IPS-15b (cell line): Measurements from ENCODE around the gene TNNT1.
"Not testable (repeated sequence)": the region's sequence is repeated elsewhere in the genome, so short reads cannot be mapped to it uniquely, and the experiment has no call there.

ENCODE experiments used
- H3K27me3 ChIP-seq: one replicate; pipeline ENCODE4 v1.6.1; 2013; ENCODE audit warnings: low read length; ENCODE audit not compliant: control insufficient read depth, insufficient read depth
- H3K36me3 ChIP-seq: one replicate; pipeline ENCODE4 v1.6.1; 2013; ENCODE audit warnings: low read length; ENCODE audit not compliant: control insufficient read depth, insufficient read depth
- H3K4me1 ChIP-seq: one replicate; pipeline ENCODE4 v1.6.1; 2013; ENCODE audit warnings: mild to moderate bottlenecking, low read length; ENCODE audit not compliant: control insufficient read depth, insufficient read depth
- H3K4me3 ChIP-seq: one replicate; pipeline ENCODE4 v1.5.1; 2013; ENCODE audit warnings: low read depth, low read length
- H3K9ac ChIP-seq: one replicate; pipeline ENCODE4 v1.6.1; 2013; ENCODE audit warnings: low read depth, mild to moderate bottlenecking, low read length
- H3K9me3 ChIP-seq: one replicate; pipeline ENCODE4 v1.6.1; 2013; ENCODE audit warnings: mild to moderate bottlenecking, low read length; ENCODE audit not compliant: control insufficient read depth, insufficient read depth

TNNT1 gene

GRCh38 chr19:55113570-55114039, 35.4 kb downstream of the TNNT1 start:
- Histone ChIP-seq H3K9ac (no peak overlapping the region), H3K4me3 (no peak overlapping the region), H3K27me3 (no peaks in the 10 kb centered on the region), H3K9me3 (no peaks in the 10 kb centered on the region), H3K36me3 (peaks cover 9% of the 10 kb centered on the region), H3K4me1 (no peaks in the 10 kb centered on the region)

GRCh38 chr19:55112777-55113569, 36.0 kb downstream of the TNNT1 start:
- no peaks in the 10 kb centered on the region for H3K9me3 ChIP-seq
- peaks cover 9% of the 10 kb centered on the region for H3K36me3 ChIP-seq
- H3K9ac ChIP-seq: no peak overlapping the region
- H3K4me1 ChIP-seq: no peaks in the 10 kb centered on the region
- no peak overlapping the region for H3K4me3 ChIP-seq
- no peaks in the 10 kb centered on the region for H3K27me3 ChIP-seq

GRCh38 chr19:55112246-55112776, 36.7 kb downstream of the TNNT1 start:
- Histone ChIP-seq H3K9ac (no peak overlapping the region), H3K4me1 (no peaks in the 10 kb centered on the region), H3K4me3 (no peak overlapping the region), H3K36me3 (peaks cover 9% of the 10 kb centered on the region), H3K9me3 (no peaks in the 10 kb centered on the region), H3K27me3 (no peaks in the 10 kb centered on the region)

GRCh38 chr19:55111238-55111831, 37.7 kb downstream of the TNNT1 start:
- peaks cover 9% of the 10 kb centered on the region for H3K36me3 ChIP-seq
- H3K4me3 ChIP-seq: no peak overlapping the region
- H3K9me3 ChIP-seq: no peaks in the 10 kb centered on the region
- H3K27me3 ChIP-seq: no peaks in the 10 kb centered on the region
- H3K4me1 ChIP-seq: no peaks in the 10 kb centered on the region
- no peak overlapping the region for H3K9ac ChIP-seq

GRCh38 chr19:55109527-55110291, 39.3 kb downstream of the TNNT1 start:
- Histone ChIP-seq H3K36me3 (peaks cover 9% of the 10 kb centered on the region), H3K9me3 (no peaks in the 10 kb centered on the region), H3K9ac (no peak overlapping the region), H3K4me3 (no peak overlapping the region), H3K4me1 (no peaks in the 10 kb centered on the region), H3K27me3 (no peaks in the 10 kb centered on the region)

GRCh38 chr19:55107252-55107651, 41.8 kb downstream of the TNNT1 start:
- not testable (repeated sequence) for H3K4me1 ChIP-seq, H3K9ac ChIP-seq, H3K27me3 ChIP-seq, H3K4me3 ChIP-seq, H3K9me3 ChIP-seq
- peaks cover 11% of the 10 kb centered on the region for H3K36me3 ChIP-seq

- Histone ChIP-seq H3K4me1 (no peaks in the 10 kb centered on the region), H3K9me3 (no peaks in the 10 kb centered on the region), H3K9ac (no peak overlapping the region), H3K27me3 (no peaks in the 10 kb centered on the region), H3K4me3 (no peak overlapping the region), H3K36me3 (peaks cover 12% of the 10 kb centered on the region)
Observed at GRCh38 chr19:55106591-55106990, 42.4 kb downstream of the TNNT1 start.

GRCh38 chr19:55105237-55105636, 43.8 kb downstream of the TNNT1 start:
- Histone ChIP-seq H3K4me1 (no peaks in the 10 kb centered on the region), H3K27me3 (no peaks in the 10 kb centered on the region), H3K9me3 (no peaks in the 10 kb centered on the region), H3K4me3 (no peak overlapping the region), H3K9ac (no peak overlapping the region), H3K36me3 (peaks cover 13% of the 10 kb centered on the region)

- H3K9me3 ChIP-seq: no peaks in the 10 kb centered on the region
- H3K27me3 ChIP-seq: no peaks in the 10 kb centered on the region
- no peaks in the 10 kb centered on the region for H3K4me1 ChIP-seq
- no peak overlapping the region for H3K9ac ChIP-seq
- no peak overlapping the region for H3K4me3 ChIP-seq
- H3K36me3 ChIP-seq: peaks cover 10% of the 10 kb centered on the region
Observed at GRCh38 chr19:55103190-55103589, 45.8 kb downstream of the TNNT1 start.

- Histone ChIP-seq H3K4me1 (no peaks in the 10 kb centered on the region), H3K27me3 (no peaks in the 10 kb centered on the region), H3K9me3 (no peaks in the 10 kb centered on the region), H3K4me3 (no peak overlapping the region), H3K9ac (no peak overlapping the region), H3K36me3 (peaks cover 10% of the 10 kb centered on the region)
Observed at GRCh38 chr19:55101261-55101660, 47.7 kb downstream of the TNNT1 start.

GRCh38 chr19:55099557-55100506, 49.2 kb downstream of the TNNT1 start:
- H3K9ac ChIP-seq: no peak overlapping the region
- no peaks in the 10 kb centered on the region for H3K27me3 ChIP-seq
- H3K4me3 ChIP-seq: no peak overlapping the region
- no peaks in the 10 kb centered on the region for H3K9me3 ChIP-seq
- peaks cover 14% of the 10 kb centered on the region for H3K36me3 ChIP-seq
- H3K4me1 ChIP-seq: no peaks in the 10 kb centered on the region
